NCI-H2196 treated with DMSO at 0.1 percent for 48 hours (cell line): ENCODE measurements around the gene TMEM184A.
"Not testable (repeated sequence)": the region's sequence is repeated elsewhere in the genome, so short reads cannot be mapped to it uniquely, and the experiment has no call there.

Source experiments
- DNase-seq: peaks from one replicate; lab custom pipeline; 2025; ENCODE audit not compliant: unreplicated experiment; lab: John Stamatoyannopoulos, UW

Gene TMEM184A

DNA sequence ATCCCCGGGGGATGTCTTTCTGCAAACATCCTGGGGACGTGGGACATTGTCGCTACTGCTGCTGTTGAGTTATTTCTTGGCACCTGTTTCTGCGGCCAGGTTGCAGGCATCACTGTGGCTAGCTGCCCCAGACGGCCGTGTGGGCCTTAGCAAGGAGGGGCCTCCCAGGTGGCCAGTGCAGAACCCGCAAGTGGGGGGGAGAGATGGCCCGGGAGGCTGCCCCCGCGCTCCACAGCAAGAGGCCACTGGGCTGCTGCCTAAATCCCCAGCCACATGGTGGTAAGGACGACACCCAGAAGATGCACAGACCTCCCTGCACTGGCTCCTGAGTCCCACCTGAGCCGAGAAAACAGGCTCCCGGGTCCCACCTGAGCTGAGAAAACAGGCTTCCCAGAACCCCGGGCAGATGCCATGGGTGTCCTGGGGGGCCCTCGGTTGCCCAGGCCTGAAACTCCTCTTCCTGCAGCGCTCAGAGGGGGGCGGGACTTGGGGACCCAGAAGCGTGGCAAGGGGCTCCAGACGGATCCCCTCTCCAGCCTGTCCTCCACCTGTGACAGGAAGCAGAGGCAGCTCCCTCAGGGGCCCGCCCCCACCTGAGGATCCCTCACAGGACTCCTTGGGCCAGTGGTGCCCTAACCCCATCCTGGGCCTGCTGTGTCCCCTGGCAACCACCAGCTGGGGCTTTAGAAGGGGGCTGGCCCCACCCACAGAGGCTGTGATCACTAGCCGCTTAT lies 26.5 kb downstream of the TMEM184A start:
- DNase-seq: no peak

DNA sequence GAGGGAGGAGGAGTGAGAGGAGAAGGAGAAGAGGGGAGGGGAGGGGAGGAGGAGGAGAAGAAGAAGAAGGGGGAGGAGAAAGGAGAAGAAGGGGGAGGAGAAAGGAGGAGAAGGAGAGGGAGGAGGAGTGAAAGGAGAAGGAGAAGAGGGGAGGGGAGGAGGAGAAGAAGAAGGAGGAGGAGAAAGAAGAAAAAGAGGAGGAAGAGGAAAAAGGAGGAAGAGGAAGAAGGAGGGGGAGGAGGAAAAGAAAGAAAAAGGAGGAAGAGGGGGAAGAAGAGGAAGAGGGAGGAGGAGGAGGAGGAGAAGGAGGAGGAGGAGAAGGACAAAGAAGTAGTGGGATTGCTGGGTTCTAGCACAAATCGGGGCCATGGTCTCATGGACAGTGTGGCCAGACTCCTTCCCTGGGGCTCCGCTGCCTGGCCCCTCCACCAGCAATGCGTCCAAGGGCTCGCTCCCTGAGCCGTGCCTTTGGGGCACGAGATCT lies 29.7 kb downstream of the TMEM184A start:
- DNase-seq: no peak

DNA sequence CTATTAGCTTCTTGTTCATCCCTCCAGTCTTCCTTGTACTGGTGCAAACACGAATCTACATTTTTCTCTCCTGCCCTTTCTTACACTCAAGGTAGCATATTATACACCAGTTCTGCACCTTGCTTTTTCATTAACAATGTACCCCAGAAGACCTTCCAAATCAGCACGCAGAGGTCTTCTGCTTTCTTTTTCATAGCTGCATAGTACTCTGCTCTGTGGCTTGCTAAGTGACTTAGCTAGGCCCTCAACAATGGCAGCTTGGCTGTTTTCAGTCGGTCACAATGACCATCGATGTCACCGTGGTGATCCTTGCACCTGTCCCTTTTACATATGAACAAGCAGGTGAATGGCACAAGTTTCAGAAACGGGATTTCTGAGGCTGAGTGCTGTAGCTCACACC lies 30.6 kb downstream of the TMEM184A start:
- DNase-seq: no peak

DNA sequence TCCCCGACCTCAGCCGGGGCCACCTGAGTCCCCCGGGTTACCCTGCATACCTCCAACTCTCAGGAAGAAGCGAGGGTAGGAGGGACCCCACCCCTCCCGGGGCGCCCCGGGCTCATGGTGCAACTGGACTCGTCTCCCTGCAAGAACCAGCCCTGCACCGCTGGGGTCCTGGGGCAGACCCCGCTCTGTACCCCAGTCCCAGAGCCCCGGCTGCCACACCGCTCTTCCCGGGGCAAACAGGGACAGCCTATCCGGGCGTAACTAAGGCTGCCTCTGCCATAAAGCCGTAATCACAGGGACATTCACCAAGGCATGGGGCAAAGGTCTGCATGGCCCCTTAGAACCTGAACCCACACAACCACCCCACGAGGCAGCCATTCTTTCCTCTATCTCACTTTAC lies 32.2 kb downstream of the TMEM184A start:
- DNase-seq: no peak

DNA sequence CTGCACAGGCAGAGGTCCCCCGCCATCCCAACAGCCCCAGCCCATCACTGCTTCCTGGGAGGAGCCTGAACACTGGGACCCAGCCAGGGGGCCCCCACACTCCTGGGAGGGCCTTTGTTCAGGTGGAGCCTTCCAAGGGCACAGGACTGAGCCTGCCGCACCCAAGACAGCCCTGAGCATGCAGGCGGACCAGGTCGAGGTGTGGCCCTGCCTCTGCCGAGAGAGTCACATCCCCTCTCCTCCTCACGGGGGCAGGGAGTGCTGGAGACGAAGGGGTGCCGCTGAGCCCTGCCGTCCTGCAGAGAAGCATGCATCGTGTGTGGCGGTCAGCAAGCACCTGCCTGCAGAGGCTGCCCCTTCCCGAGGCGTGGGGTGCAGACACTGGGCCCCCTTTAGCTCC lies 32.8 kb downstream of the TMEM184A start:
- no peak for DNase-seq

DNA sequence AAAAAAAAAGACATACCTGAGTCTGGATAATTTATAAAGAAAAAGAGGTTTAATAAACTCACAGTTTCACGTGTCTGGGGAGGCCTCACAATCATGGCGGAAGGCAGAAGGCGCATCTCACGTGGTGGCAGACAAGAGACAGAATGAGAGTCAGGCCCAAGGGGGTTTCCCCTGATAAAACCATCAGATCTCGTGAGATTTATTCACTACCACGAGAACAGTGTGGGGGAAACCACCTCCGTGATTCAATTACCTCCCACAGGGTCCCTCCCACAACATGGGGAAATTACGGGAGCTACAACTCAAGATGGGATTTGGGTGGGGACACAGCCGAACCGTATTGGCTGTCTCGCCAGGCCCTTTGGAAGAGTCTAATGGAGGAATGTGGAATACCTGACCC lies 34.5 kb downstream of the TMEM184A start:
- DNase-seq: no peak

DNA sequence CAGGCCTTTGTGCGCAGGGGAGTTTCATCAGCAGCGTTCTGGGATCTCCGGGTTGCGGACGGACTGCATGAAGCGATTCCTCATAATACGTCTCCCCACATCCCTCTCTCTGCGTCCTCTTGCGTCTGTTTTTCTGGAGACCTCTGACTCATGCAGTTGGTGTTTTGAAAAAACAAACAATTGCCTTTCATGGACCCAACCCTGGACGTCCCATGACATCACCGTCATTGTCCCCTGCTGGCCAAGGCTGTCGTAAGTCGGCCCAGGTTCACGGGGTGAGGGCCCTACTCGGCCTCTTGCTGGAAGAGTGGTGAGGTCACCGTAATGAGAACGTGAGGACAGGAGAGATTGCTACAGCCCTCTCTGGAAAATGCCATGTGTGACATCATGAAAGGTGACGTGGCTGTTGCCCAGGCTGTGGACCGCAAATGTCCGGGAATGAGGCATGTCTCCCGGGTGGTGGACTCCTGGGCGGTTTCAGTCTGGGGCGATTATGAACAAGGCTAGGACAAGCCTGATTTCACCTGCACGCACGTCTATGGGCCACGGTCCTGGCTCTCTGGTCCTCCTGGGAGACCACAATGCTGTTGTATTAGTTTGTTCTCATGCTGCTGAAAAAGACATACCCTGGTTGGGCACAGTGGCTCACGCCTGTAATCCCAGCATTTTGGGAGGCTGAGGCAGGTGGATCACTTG lies 35.3 kb downstream of the TMEM184A start:
- no peak for DNase-seq

DNA sequence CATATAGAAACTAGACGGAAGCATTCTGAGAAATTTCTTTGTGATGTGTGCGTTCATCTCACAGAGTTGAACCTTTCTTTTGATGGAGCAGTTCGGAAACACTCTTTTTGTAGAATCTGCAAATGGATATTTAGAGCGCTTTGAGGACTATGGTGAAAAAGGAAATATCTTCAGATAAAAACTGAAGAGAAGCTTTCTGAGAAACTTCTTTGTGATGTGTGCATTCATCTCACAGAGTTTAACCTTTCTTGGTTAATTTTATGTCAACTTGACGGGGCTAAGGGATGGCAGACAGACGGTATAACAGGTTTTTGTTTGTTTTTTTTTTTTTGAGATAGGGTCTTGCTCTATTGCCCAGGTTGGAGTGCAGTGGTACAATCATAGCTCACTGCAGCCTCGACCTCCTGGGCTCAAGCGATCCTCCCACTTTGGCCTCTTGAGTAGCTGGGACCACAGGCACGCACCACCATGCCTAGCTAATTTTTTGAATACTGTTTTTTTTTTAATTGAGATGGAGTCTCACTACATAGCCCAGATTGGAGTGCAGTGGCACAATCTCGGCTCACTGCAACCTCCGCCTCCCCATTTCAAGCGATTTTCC lies 36.6 kb downstream of the TMEM184A start:
- DNase-seq: not testable (repeated sequence)

DNA sequence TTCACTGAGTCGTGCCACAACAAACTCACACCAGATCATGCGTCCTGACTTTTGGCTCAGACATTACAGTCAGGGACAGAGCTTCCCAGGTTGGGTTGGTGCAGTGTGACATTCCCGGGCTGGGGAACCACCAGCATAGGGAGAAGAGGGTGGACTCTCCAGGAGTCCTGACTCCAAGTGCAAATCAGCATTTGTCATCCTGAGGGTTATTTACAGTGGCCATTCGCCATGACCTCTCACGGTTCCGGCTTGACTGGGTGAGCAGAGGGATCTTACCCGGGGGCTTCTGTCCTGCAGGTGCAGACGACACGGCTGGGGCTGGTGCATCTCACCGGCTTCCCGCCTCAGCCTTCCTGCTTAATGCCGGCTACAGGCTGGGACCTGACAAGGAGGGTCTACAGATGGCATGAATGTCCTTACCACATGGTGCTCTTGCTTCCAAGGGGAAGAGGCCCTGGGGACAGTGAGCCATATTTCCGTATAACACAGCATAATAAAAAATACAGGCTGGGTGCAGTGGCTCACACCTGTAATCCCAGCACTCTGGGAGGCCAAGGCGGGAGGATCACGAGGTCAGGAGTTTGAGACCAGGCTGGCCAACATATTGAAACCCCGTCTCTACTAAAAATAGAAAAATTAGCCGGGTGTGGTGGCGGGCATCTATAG lies 39.3 kb downstream of the TMEM184A start:
- DNase-seq: no peak

DNA sequence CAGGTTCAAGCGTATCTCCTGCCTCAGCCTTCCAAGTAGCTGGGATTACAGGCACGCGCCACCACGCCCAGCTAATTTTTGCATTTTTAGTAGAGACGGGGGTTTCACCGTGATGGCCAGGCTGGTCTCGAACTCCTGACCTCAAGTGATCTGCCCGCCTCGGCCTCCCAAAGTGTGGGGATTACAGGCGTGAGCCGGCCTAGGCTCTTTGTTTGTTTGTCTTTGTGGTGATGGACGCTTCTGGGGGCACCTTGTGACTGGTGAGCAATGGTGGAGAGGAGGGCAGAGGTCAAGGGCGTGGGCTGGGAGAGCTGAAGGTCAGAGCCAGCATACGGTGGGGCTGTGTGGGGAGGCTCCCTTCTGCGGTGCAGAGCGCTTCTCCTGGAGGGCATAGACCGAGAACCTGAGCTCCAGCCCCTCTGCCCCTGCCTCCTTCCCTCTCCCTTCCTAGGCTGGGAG lies 40.5 kb downstream of the TMEM184A start:
- DNase-seq: not testable (repeated sequence)

DNA sequence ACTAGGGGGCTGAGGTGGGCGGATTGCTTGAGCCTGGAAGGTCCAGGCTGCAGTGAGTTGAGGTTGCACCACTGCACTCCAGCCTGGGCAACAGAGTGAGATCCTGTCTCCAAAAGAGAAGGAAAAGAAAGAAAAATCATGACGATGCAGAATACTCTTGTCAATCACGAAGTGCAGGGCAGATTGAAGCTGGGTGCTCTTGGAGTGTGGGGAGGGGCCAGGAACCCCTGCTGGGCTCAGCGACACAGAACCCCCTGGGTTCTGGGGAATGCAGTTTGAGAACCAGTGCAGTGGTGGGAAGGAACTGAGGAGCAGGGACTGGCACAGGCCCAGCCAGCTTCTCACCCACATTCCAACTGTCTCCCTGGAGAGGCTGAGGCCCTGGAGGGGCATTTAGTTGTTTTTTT lies 41.0 kb downstream of the TMEM184A start:
- no peak for DNase-seq

DNA sequence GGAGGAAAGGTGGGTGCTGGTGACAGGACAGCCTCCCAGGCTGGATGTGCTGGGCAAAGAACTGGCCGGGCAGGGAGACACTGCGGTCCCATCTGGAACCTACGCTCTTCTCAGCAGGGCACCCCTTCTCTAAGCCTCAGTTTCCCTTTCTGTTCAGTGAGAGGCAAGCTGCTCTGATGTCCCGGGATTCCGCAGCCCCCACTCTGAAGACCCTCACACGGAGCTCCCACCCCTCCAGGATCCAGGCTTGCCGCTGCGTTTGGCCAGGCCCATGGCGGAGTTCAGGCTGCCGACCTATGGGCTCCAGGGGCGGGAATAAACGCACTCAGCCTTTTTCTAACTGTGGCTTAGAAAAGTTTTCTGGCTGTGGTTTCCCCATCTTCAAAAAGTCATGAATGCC lies 41.6 kb downstream of the TMEM184A start:
- no peak for DNase-seq

DNA sequence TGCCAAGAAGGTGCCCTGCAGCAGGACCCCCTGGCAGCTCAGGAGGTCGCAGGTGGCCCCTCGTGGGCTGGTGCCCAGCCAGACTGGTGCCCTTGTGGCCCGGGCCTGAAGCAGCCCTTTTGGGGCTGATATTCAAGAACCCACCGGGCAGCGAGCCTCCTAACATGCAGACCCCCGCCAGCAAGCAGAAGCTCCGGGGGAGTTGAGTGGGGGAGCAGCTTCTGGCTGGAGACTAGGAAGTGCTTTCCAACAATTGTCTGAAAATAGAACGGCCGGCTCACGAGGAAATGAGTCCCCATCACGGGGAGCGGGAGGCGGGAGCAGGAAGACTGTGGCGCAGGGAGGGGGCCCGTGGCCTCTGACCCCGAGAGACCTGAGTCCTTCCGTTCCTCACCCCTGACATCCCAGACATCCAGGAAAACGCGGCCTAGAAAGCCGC lies 42.3 kb downstream of the TMEM184A start:
- no peak for DNase-seq

DNA sequence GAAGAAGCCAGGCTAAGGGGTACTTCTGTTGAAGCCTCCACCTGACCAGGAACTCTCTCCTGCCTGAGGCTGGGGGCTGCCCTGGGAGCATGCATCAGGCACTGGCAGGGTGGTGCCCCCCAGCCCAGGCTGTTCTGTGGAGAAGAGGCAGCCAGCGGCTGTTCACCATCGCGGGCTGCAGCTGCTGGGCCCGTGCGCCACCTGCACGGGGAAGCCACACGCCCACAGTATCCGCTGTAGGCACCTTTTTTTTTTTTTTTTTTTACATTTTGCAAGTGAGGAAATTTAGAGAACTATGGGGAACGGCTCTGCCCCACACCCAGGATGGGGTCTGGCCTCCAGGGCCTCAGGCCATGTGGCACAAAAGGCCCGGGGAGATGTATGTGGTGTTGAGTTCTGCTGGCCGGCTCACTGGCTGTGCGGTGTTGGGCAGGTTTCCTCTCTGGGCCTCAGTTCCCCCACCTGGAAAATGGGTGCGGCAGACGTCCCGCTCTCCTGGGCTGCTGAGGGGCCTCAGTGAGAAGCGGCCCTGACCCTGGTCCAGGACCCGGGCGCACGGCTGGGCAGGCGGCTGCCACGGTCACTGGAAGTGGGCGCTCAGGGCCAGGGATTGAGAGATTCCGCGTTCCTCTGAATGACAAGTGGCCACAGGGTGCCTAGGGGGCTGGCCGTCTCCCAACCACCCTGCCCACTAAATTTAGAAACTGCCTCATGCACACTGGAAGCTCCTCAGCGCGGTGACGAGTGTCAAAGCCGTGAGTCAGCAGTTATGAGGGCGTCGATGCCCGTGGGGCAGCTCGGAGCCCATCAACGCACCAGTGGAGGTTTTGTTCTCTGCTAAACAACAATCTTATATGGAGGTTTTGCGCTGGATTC lies 43.0 kb downstream of the TMEM184A start:
- no peak for DNase-seq

DNA sequence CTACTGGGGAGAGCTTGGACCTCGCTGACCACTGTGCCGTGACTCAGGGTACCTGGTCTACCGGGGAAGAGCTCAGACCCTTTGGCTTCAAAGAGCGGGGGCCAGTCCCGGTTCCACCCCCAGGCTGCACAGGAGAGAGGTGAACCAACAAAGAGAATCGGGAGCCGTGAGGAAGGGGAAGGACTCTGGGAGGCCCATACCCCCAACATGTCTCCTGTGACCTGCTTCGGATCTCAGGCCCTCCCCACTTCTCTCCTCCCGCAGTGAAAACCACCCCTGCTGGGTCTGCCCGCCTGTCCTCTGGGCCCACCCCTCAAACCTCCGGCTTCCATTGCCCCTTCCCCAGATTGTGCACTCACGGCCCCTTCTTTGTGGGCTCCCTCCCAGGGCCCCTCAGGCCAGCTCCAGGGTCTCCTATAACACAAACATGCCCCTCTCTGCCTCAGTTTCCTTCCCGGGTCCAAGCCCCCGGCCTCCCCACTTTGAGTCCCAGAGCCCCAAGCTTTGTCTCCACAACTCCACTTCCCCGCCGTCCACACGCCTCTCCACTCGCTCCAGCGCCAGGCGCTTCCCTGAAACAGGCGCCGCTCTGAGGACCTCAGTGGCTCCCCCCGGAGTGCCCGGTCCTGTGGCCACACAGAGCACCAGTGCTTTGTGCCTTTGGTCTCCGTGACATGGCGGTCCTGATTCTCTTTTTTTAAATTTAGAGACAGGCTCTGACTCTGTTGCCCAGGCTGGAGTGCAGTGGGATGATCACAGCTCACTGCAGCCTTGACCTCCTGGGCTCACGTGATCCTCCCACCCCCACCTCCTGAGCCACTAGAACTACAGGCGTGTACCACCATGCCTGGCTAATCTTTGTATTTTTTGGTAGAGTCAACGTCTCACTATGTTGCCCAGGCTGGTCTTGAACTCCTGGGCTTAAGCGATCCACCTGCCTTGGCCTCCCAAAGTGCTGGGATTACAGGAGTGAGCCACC lies 44.3 kb downstream of the TMEM184A start:
- no peak for DNase-seq

DNA sequence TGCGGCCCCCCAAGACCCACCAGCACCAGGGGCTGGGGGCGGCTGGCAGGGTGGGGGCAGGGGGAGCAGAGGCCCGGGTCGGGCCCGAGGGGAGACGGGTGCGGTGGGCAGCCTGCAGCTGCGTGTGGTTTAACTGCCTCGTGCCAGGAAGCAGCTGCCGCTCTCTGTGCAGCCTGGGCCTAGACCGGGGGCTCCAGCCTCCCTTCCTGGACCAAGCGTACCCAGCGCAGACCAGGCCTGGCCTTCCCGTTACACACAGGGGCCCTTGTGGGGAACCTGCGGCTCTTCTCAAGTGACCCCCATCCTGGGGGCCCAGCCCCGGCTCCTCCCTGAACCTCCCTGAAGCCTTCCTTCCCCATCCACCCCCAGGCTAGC lies 45.2 kb downstream of the TMEM184A start:
- DNase-seq: no peak

DNA sequence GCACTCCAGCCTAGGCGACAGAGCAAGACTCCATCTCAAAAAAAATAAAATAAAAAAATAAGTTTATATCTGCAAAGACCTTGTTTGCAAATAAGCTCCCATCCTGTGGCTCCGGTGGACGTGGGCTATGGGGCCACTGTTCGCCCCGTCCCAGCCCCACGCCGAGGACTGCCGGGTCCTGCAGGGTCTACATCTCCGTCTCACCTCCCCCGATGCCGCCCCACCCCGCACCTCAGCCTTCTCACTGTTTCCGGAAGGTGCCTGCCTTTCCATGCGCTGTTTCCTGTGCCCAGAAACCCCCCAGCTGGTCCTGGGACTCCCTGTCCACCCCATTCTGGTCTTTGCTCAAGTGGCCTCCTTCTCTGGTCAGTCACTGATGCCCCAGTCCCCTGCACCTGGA lies 46.8 kb downstream of the TMEM184A start:
- DNase-seq: no peak

DNA sequence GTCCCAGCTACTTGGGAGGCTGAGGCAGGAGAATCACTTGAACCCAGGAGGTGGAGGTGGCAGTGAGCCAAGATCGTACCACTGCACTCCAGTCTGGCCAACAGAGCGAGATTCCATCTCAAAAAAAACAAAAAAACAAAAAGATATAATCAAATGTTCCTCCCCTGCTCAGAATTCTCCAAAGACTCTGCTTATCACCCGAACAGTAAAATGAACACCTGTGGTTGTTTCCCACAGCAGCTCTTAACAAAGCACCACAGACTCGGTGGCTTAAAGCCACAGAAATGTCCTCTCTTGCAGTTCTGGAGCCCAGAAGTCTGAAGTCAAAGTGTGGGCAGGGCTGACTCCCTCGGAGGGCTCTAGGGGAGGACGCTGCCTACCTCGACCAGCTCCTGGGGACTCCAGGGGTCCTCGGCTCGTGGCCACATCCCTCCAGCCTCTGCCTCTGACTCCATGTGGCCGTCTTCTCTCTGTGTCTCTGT lies 47.7 kb downstream of the TMEM184A start:
- no peak for DNase-seq
